CD14-positive monocyte (primary cell): ENCODE data around the gene CTAG2. TPM values are rescaled to one million over a fixed set of nuclear protein-coding genes. Genes with fewer than 3 reads are reported as not detected.

Experiments
- DNase-seq, 3 donors: peaks; one replicate each; pipeline ENCODE4 v3.0.0-alpha.2; 2011 to 2022
- H2AFZ ChIP-seq: 2 replicates; pipeline ENCODE4 v1.6.0; 2012; ENCODE audit warnings: mild to moderate bottlenecking, low read depth, low read length, inconsistent platforms; ENCODE audit not compliant: insufficient read depth, poor library complexity, severe bottlenecking
- H3K27ac ChIP-seq, 2 donors: 1 replicate in 1 of 2; 2 replicates in 1 of 2; pipeline ENCODE4 v1.5.1; 2012 to 2013; ENCODE audit warnings: low read length in 2 of 2, control low read depth in 1 of 2, inconsistent platforms in 1 of 2, low read depth in 1 of 2, mild to moderate bottlenecking in 1 of 2
- H3K27me3 ChIP-seq, 2 donors: one replicate each; pipeline versions ENCODE4 v1.6.0 to v1.6.1; 2011 to 2013; ENCODE audit warnings: low read length in 2 of 2; ENCODE audit not compliant: control insufficient read depth in 2 of 2, insufficient read depth in 2 of 2
- H3K36me3 ChIP-seq, 2 donors: replicated peaks in 1 of 2; 1 replicate in 1 of 2; 2 replicates in 1 of 2; pipeline versions ENCODE4 v1.5.1 to v1.6.1; 2012 to 2013; ENCODE audit warnings: low read length in 2 of 2, control low read depth in 1 of 2, inconsistent platforms in 1 of 2, mild to moderate bottlenecking in 1 of 2; ENCODE audit not compliant: insufficient read depth in 2 of 2, control insufficient read depth in 1 of 2
- H3K4me1 ChIP-seq, 2 donors: 1 replicate in 1 of 2; 2 replicates in 1 of 2; pipeline versions ENCODE4 v1.5.1 to v1.6.1; 2012 to 2013; ENCODE audit warnings: low read length in 2 of 2, control low read depth in 1 of 2, inconsistent platforms in 1 of 2, mild to moderate bottlenecking in 1 of 2, moderate library complexity in 1 of 2; ENCODE audit not compliant: insufficient read depth in 2 of 2, control insufficient read depth in 1 of 2
- H3K4me2 ChIP-seq: replicated peaks from 2 replicates; pipeline ENCODE3; 2012; ENCODE audit warnings: low read length, moderate library complexity, mild to moderate bottlenecking; ENCODE audit not compliant: poor library complexity, severe bottlenecking; ENCODE audit errors: extremely low read depth
- H3K4me3 ChIP-seq, 3 experiments: fragments of 200-600 bp in 1 of 3; sonication (generic) in 1 of 3; replicated peaks in 1 of 3; 1 replicate in 2 of 3; 2 replicates in 1 of 3; pipeline ENCODE4 v1.5.1; 2011 to 2013; ENCODE audit warnings: low read length in 3 of 3, mild to moderate bottlenecking in 3 of 3, control low read depth in 2 of 3, low read depth in 2 of 3, inconsistent platforms in 1 of 3, moderate library complexity in 1 of 3
- H3K79me2 ChIP-seq: 2 replicates; pipeline ENCODE4 v1.6.0; 2012; ENCODE audit warnings: mild to moderate bottlenecking, control low read depth, inconsistent platforms, low read length, moderate library complexity; ENCODE audit not compliant: insufficient read depth
- H3K9ac ChIP-seq: 2 replicates; pipeline ENCODE4 v1.6.0; 2017; ENCODE audit warnings: low read length, mild to moderate bottlenecking; ENCODE audit not compliant: insufficient read depth, poor library complexity, severe bottlenecking
- H3K9me3 ChIP-seq, 2 donors: replicated peaks in 1 of 2; 1 replicate in 1 of 2; 2 replicates in 1 of 2; pipeline versions ENCODE4 v1.5.1 to v1.6.1; 2012 to 2013; ENCODE audit warnings: low read length in 2 of 2, control low read depth in 1 of 2; ENCODE audit not compliant: control insufficient read depth in 1 of 2, insufficient read depth in 1 of 2
- H4K20me1 ChIP-seq: 2 replicates; pipeline ENCODE4 v1.6.0; 2012; ENCODE audit warnings: mild to moderate bottlenecking, low read length, control low read depth, moderate library complexity; ENCODE audit not compliant: insufficient read depth
- H3K27ac Mint-ChIP-seq, 7 donors: one replicate each; pipeline ENCODE4 v1.8.0; 2020; ENCODE audit warnings: mild to moderate bottlenecking in 7 of 7, mixed read lengths in 7 of 7, moderate library complexity in 6 of 7, inconsistent platforms in 2 of 7
- H3K27me3 Mint-ChIP-seq, 3 donors: one replicate each; pipeline ENCODE4 v1.8.0; 2021 to 2022; ENCODE audit warnings: low read depth in 3 of 3, mild to moderate bottlenecking in 3 of 3, mixed read lengths in 3 of 3, moderate library complexity in 3 of 3, inconsistent platforms in 1 of 3
- H3K36me3 Mint-ChIP-seq, 2 donors: one replicate each; pipeline ENCODE4 v1.8.0; 2020; ENCODE audit warnings: mixed read lengths in 2 of 2, inconsistent platforms in 1 of 2, mild to moderate bottlenecking in 1 of 2
- H3K4me1 Mint-ChIP-seq: one replicate; pipeline ENCODE4 v1.8.0; 2020; ENCODE audit warnings: mild to moderate bottlenecking, mixed read lengths
- H3K4me3 Mint-ChIP-seq, 2 donors: one replicate each; pipeline ENCODE4 v1.8.0; 2020; ENCODE audit warnings: mild to moderate bottlenecking in 2 of 2, mixed read lengths in 2 of 2, moderate library complexity in 1 of 2
- H3K9me3 Mint-ChIP-seq, 7 donors: one replicate each; pipeline ENCODE4 v1.8.0; 2020 to 2022; ENCODE audit warnings: mixed read lengths in 7 of 7, mild to moderate bottlenecking in 6 of 7, moderate library complexity in 6 of 7, inconsistent platforms in 2 of 7
- CTCF ChIP-seq: fragments of 200-600 bp; IDR thresholded peaks from one replicate; pipeline ENCODE4 v1.8.0; 2022; ENCODE audit warnings: antibody characterized with exemption, mild to moderate bottlenecking
- WGBS: methylation state at CpG from one replicate; pipeline ENCODE4 v1.1.5; 2013; ENCODE audit warnings: missing lambda C conversion rate; ENCODE audit not compliant: insufficient coverage; 5-methylcytosine and 5-hydroxymethylcytosine counted together
- intact Hi-C, 2 donors: fragments of 100-400 bp; cut with micrococcal nuclease; formaldehyde crosslinking; loops; one replicate each; pipeline versions ENCODE4 v1.15.0 to v1.15.1; 2023
- polyA plus RNA-seq, 3 donors: library from polyadenylated mRNA; depleted of rRNA in 1 of 3; unstranded in 2 of 3; stranded (reverse) in 1 of 3; fragments of 300-500 nt in 2 of 3; fragments of >200 nt in 1 of 3; fragmentation: Illumina TruSeq in 2 of 3; gene quantifications; 1 replicate in 2 of 3; 2 replicates in 1 of 3; pipeline ENCODE4 v1.2.3, GENCODE V29; 2012 to 2021

CTAG2 gene
- polyA plus RNA-seq, 3 donors, result not detected

DNA sequence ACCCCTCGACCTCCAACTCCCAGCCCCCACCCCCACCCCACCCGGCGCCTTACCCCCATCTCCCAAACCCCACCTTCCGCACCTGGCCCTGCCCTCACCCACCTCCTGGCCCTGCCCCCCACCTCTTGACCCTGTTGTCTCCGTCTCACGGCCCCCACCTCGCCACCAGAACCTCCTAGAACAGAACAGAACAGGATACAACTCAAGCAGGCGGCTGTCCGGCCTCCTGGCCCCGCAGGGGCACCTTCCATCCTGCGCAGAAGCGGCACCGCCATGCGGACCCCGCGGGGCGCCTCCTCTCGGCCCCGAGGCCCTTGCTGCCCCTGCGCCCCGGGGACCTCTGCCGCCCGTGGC is 354 bp downstream of the CTAG2 start:
- intact Hi-C loops, result no loop called here
- Histone ChIP-seq H2AFZ (no peak overlapping the region), H4K20me1 (no peaks in the 10 kb centered on the region), H3K79me2 (no peaks in the 10 kb centered on the region), H3K4me1 (no peaks in the 10 kb centered on the region), H3K9ac (no peak overlapping the region), H3K4me2 (no peak overlapping the region), H3K27me3 (no peaks in the 10 kb centered on the region), H3K36me3 (no peaks in the 10 kb centered on the region), H3K27ac (no peak overlapping the region), H3K9me3 (no peaks in the 10 kb centered on the region), H3K4me3 (no peak overlapping the region)
- H3K4me3 Mint-ChIP-seq, result no peak overlapping the region
- no peaks in the 10 kb centered on the region for H3K36me3 Mint-ChIP-seq
- no peak overlapping the region for H3K27ac Mint-ChIP-seq
- H3K9me3 Mint-ChIP-seq, result peaks cover 0 to 7% (median 0%) of the 10 kb centered on the region in 7 donors
- peaks cover 2 to 5% (median 4%) of the 10 kb centered on the region in 3 donors for H3K27me3 Mint-ChIP-seq
- 100% methylated on average over 1 of the region's 23 CpGs for WGBS
- peaks cover 6% of the 10 kb centered on the region for H3K4me1 Mint-ChIP-seq
- DNase-seq, result no peak
- TF ChIP-seq CTCF, result no peak

- Histone ChIP-seq H2AFZ (no peak overlapping the region), H3K4me2 (no peak overlapping the region), H3K4me1 (no peaks in the 10 kb centered on the region), H3K27me3 (no peaks in the 10 kb centered on the region), H3K79me2 (no peaks in the 10 kb centered on the region), H3K9ac (no peak overlapping the region), H3K9me3 (no peaks in the 10 kb centered on the region), H4K20me1 (no peaks in the 10 kb centered on the region), H3K36me3 (no peaks in the 10 kb centered on the region), H3K27ac (no peak overlapping the region), H3K4me3 (no peak overlapping the region)
- Mint-ChIP-seq H3K27me3 (peaks cover 2 to 5% (median 3%) of the 10 kb centered on the region in 3 donors), H3K36me3 (no peaks in the 10 kb centered on the region), H3K9me3 (peaks cover 0 to 7% (median 0%) of the 10 kb centered on the region in 7 donors), H3K27ac (no peak overlapping the region), H3K4me3 (no peak overlapping the region), H3K4me1 (peaks cover 6% of the 10 kb centered on the region)
- WGBS, result 97% methylated on average over 10 of the region's 30 CpGs
- no peak for TF ChIP-seq CTCF
- no peak for DNase-seq
- intact Hi-C loops, result no loop called here
These were observed 900 bp downstream of the CTAG2 start for GRCh38 chrX:154652311-154653047.
